Measurements from ENCODE around the gene RILPL1.
"Not testable (repeated sequence)": the region's sequence is repeated elsewhere in the genome, so short reads cannot be mapped to it uniquely, and the experiment has no call there.

Gene RILPL1

GRCh38 chr12:123529686-123530085, 3.8 kb downstream of the RILPL1 start:
- DNase-seq (ENCODE audit: low read depth in 3 of 3) = no peak

- no peak for DNase-seq (ENCODE audit: low read depth in 3 of 3)
Observed at GRCh38 chr12:123528858-123529257, 4.7 kb downstream of the RILPL1 start.

- no peak for DNase-seq (ENCODE audit: low read depth in 3 of 3)
Observed at GRCh38 chr12:123526542-123527080, 6.9 kb downstream of the RILPL1 start.

- DNase-seq (ENCODE audit: low read depth in 3 of 3) = no peak
Observed at GRCh38 chr12:123524378-123524777, 9.1 kb downstream of the RILPL1 start.

GRCh38 chr12:123523518-123523917, 10.0 kb downstream of the RILPL1 start:
- no peak for DNase-seq (ENCODE audit: low read depth in 3 of 3)

- no peak for DNase-seq (ENCODE audit: low read depth in 3 of 3)
Observed at GRCh38 chr12:123522164-123522563, 11.4 kb downstream of the RILPL1 start.

GRCh38 chr12:123520567-123521474, 12.7 kb downstream of the RILPL1 start:
- no peak for DNase-seq (ENCODE audit: low read depth in 3 of 3)

- DNase-seq (ENCODE audit: low read depth in 3 of 3) = no peak
Observed at GRCh38 chr12:123519141-123520001, 14.1 kb downstream of the RILPL1 start.

GRCh38 chr12:123516216-123516780, 17.2 kb downstream of the RILPL1 start:
- DNase-seq (ENCODE audit: low read depth in 3 of 3) = no peak

GRCh38 chr12:123514582-123515221, 18.8 kb downstream of the RILPL1 start:
- DNase-seq (ENCODE audit: low read depth in 3 of 3) = not testable (repeated sequence)

- no peak for DNase-seq (ENCODE audit: low read depth in 3 of 3)
Observed at GRCh38 chr12:123513805-123514204, 19.7 kb downstream of the RILPL1 start.

- DNase-seq (ENCODE audit: low read depth in 3 of 3) = no peak
Observed at GRCh38 chr12:123512838-123513665, 20.5 kb downstream of the RILPL1 start.

GRCh38 chr12:123506843-123507236, 26.7 kb downstream of the RILPL1 start:
- no peak for DNase-seq (ENCODE audit: low read depth in 3 of 3)

- no peak for DNase-seq (ENCODE audit: low read depth in 3 of 3)
Observed at GRCh38 chr12:123506059-123506842, 27.3 kb downstream of the RILPL1 start.

GRCh38 chr12:123502163-123502704, 31.3 kb downstream of the RILPL1 start:
- no peak for DNase-seq (ENCODE audit: low read depth in 3 of 3)

GRCh38 chr12:123499332-123499731, 34.2 kb downstream of the RILPL1 start:
- no peak for DNase-seq (ENCODE audit: low read depth in 3 of 3)

GRCh38 chr12:123498126-123498825, 35.2 kb downstream of the RILPL1 start:
- DNase-seq (ENCODE audit: low read depth in 3 of 3) = no peak

- DNase-seq (ENCODE audit: low read depth in 3 of 3) = no peak
Observed at GRCh38 chr12:123497065-123497464, 36.5 kb downstream of the RILPL1 start.

Measured in stimulated activated CD4-positive, alpha-beta T cell treated with anti-CD3 and anti-CD28 coated beads, TNF-alpha, amount 100 ng/mL, for 4 hours (primary cell).